NOMO-1 treated with DMSO at 0.1 percent for 48 hours (cell line): ENCODE measurements around the gene ZNF267.
"Not testable (repeated sequence)": the region's sequence is repeated elsewhere in the genome, so short reads cannot be mapped to it uniquely, and the experiment has no call there.

Source experiments
- DNase-seq: peaks from one replicate; lab custom pipeline; 2025; ENCODE audit not compliant: unreplicated experiment; lab: John Stamatoyannopoulos, UW

ZNF267 gene

DNA sequence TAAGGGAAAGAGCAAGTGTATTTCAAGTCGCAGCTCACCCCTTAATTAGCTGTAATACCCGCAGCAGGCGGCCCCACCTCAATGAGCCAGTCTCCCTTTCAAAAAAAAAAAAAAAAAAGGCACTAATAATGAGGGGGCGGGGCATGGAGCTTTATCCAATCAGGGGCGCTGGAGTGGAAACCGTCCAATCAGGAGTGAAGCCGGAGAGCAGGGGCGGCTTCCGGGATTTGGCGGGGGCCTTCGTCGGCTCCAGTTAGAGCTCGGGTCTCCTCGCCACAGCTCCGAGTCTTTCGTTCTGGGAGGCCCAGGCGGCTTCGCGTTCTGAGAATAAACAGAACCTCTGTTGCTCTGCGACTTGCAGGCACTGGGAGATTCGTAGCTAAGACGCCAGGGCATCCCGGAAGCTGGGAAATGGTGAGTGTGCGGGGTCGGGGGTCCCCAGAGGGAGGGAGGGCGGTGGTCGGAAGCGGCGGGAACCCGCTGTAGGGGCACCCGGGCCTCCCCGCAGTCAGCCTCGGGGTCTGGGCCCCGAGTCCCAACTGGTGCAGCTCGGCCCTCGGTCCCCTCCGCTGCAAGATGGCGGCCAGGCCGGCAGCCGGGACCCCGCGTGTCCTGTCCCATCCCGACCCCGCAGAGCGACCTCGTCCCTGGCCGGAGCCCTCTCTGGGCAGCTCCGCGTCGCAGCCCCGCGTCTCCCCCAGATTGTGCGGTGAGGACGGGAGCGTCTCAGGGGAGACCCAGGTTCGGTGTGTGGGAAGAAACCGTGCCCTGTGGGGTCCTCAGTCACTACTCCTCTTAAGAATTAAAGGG is at the start of gene ZNF267:
Gene ZNF267 (plus strand): TSS at position 252 of the 810 bp plus-strand sequence. CDS start 160 bp downstream, at position 412.
- peak; percentile 89 for DNase-seq

DNA sequence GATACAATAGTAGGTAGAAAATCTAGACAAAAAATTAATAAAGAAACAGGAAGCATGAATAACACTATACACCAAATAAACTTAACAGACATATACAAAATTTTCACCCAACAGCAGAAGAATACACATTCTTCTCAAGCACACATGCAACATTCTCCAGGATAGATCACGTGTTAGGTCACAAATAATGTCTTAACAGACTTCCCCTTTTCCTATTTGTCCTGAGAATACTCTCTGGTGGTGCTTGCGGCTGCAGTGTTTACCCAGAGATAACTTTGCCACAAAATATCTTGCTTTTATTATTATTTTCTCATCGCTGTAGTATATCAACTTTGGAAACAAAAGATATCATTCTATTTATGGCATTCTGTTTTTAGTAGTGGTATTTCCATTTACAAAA is 40.6 kb upstream of the ZNF267 start:
- no peak for DNase-seq

DNA sequence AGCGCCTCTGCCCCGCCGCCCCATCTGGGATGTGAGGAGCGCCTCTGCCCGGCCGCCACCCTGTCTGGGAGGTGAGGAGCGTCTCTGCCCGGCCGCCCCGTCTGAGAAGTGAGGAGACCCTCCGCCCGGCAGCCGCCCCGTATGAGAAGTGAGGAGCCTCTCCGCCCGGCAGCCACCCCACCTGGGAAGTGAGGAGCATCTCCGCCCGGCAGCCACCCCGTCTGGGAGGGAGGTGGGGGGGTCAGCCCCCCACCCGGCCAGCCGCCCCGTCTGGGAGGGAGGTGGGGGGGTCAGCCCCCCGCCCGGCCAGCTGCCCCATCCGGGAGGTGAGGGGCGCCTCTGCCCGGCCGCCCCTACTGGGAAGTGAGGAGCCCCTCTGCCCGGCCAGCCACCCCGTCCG is 37.2 kb upstream of the ZNF267 start:
- not testable (repeated sequence) for DNase-seq

DNA sequence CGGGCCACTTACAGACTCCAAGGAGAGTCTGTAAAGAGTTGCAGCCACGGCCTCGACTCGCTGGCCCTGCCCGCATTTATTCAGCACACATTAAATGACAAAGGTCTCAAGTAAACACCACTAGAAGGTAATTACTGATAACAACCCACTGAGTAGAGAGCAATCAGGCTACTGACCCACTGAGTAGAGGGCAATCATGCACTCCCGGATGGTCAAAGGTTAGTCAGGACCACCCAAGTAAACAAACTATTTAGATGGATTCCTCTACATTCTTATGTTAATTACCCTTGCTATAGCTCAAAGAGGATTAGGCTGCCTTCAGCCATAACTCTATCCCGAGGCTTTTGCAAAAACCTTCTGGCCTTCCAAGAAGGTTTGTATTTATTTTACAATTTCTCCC is 30.7 kb upstream of the ZNF267 start:
- no peak for DNase-seq

GRCh38 chr16:31848572-31848971 is 25.0 kb upstream of the ZNF267 start:
- not testable (repeated sequence) for DNase-seq

DNA sequence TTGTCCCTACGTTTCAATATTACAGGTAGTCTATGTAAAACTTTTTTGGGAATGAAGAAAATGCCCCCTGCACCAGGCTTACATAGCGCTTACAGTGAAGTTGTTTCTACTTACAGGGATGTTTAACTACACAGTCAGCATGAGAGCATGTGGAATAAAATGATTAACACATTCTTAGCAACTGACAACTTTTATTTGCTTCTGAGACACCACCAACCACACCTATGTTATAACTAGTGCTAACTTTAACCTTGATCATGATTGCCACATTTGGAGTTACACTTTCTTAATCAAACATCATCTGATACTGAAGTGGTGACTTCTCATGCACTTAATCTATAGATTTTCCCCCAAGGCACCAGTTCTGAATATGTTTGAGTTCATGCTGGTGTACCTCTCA is 20.3 kb upstream of the ZNF267 start:
- no peak for DNase-seq

DNA sequence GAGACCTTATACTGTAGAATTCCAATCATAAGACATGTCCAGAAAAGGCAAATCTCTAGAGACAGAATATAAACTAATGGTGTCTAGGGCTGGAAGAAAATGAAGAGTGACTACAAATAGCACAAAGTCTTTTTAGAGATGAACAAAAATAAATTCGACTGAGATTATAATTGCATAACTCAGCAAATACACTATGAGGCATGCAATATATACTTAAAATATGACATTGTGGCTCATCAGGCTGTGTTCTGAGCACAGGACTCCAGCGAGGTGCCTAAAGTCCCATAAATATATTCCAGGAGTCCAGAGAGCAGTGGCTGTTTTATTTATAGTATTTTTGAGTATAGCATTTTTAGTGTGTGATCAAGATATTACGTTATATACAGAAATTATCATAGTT is 13.1 kb upstream of the ZNF267 start:
- no peak for DNase-seq

DNA sequence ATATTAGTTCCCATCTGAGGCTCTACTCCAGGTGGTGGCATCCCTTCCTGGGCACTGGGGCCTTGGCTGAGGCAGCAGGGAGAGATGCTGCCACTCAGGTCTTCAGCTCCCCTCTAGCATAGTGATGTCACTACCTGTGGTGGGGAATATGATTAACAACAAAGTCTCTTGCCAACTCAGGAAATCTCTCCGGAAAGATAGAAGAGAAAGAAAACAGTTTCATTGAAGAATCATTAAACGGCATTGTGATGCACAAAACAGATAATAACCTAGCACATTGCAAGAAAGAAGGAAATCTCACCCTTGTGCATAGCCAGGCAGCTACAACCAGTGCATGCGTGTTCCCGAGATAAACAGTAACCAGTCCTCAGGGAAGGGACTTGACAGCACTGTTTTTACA is 12.2 kb upstream of the ZNF267 start:
- no peak for DNase-seq

- no peak for DNase-seq
Measured at GRCh38 chr16:31862761-31863160, 10.8 kb upstream of the ZNF267 start.

- DNase-seq, result no peak
Measured at GRCh38 chr16:31868164-31868563, 5.4 kb upstream of the ZNF267 start.

DNA sequence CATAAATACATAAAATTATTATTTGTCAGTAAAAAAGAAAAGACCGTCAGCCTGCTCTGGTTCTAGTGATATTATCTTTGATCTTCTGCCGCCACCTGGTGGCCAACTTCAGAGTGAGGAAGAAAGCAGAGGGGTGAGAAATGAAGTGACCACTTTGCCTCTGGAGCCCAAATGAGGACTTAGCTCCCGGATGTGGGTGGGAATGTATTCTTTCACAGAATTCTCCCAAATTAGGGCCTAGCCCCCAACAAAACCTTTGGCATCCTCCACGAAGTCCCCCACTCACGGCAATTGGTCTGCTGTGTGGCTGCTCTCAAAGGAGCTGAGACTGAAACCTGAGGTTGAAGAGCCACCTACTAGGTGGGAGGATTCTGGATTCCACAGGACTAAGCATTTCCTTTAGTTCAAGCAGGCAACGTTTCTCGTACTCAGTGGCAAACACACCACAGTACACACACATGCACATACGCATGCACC is 4.9 kb upstream of the ZNF267 start:
- DNase-seq, result peak; percentile 77

GRCh38 chr16:31869511-31870201 is 4.0 kb upstream of the ZNF267 start:
- DNase-seq, result peak; percentile 96

- no peak for DNase-seq
Measured at GRCh38 chr16:31870809-31871208, 2.8 kb upstream of the ZNF267 start.

DNA sequence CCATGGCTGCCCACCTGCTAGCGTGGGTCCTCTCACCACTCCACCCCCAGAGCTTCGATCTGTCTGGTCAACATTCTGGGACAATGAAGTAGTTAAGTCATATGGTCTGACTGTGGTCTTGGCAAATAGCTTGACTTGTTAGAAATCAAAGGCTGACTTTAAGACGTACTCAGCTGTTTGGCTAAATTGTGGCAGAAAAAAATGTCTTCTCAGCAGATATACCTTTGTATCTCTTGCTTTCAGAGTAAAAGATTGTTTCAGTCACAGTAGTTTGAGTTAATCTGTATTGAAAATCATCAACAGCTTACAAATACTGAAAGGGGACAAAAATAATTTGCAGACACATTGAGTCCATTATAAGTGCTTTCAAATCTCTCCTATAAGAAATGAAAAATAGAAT is 2.1 kb upstream of the ZNF267 start:
- no peak for DNase-seq

- DNase-seq, result no peak
Measured at GRCh38 chr16:31872201-31872600, 1.4 kb upstream of the ZNF267 start.

DNA sequence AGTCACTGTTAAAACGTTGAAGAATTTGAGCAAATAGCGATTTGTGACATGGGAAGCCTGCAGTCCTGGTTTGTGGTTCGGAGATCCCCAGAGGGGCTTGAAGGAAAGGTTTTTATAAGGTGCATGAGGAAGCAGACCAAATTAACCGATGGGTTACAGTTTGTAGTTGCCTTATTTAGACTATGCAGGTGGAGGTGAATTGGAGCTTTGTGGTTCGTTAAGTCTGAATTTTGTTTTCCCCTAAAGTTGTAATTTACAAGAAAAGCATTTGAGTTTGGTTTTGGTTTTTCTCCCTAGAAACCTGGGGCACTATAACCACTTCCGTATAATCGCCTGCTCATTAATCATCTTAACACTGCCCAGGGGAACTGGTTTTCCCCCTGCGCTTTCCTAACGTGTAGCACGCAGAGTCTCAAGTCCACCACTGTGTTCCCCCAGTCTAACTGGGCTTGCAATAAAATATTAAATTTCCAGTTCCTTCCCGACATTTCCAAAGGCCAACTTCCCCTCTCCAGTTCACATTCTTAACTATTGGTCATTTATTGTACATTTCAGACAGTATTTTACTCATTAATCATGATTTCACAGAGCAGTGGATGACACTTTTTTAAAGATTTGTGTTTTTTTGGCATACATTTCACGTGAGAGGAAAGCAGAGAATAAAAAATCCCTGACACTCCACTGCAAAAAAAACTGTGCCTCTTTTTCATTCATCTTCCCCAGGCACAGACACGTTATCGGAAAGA is 932 bp downstream of the ZNF267 start:
- DNase-seq, result peak; percentile 81

GRCh38 chr16:31875112-31875803 is 1.7 kb downstream of the ZNF267 start:
- DNase-seq, result no peak

- no peak for DNase-seq
Measured at GRCh38 chr16:31875928-31876547, 2.4 kb downstream of the ZNF267 start.

- DNase-seq, result peak; percentile 4
Measured at GRCh38 chr16:31876951-31877828, 3.6 kb downstream of the ZNF267 start.
